ENCODE measurements around the gene HABP2.

The HABP2 gene

GRCh38 chr10:113578773-113579172 lies 25.9 kb downstream of the HABP2 start:
- Histone ChIP-seq H3K27ac (no peak overlapping the region), H4K20me1 (ENCODE audit: insufficient read depth) (no peaks in the 10 kb centered on the region), H2AFZ (ENCODE audit: low read depth) (no peak overlapping the region), H3K27me3 (ENCODE audit: insufficient read depth, low read depth) (no peaks in the 10 kb centered on the region), H3K36me3 (ENCODE audit: insufficient read depth) (no peaks in the 10 kb centered on the region), H3K4me2 (no peak overlapping the region), H3K4me3 (IDR thresholded peaks at IDR 0.05; ENCODE audit: insufficient read depth, low read depth, low read length) (no peak overlapping the region), H3K79me2 (ENCODE audit: insufficient read depth, low read depth) (no peaks in the 10 kb centered on the region), H3K9ac (no peak overlapping the region), H3K4me1 (ENCODE audit: low read depth, poor library complexity, severe bottlenecking) (no peaks in the 10 kb centered on the region)
- no peak for TF ChIP-seq CTCF (conservative IDR thresholded peaks at IDR 0.05; ENCODE audit: low read depth, low read length)

GRCh38 chr10:113581092-113581491 lies 28.2 kb downstream of the HABP2 start:
- Histone ChIP-seq H3K4me3 (IDR thresholded peaks at IDR 0.05; ENCODE audit: insufficient read depth, low read depth, low read length) (no peak overlapping the region), H3K27ac (no peak overlapping the region), H3K4me2 (no peak overlapping the region), H4K20me1 (ENCODE audit: insufficient read depth) (no peaks in the 10 kb centered on the region), H3K79me2 (ENCODE audit: insufficient read depth, low read depth) (no peaks in the 10 kb centered on the region), H3K36me3 (ENCODE audit: insufficient read depth) (no peaks in the 10 kb centered on the region), H3K27me3 (ENCODE audit: insufficient read depth, low read depth) (no peaks in the 10 kb centered on the region), H3K9ac (no peak overlapping the region), H2AFZ (ENCODE audit: low read depth) (no peak overlapping the region), H3K4me1 (ENCODE audit: low read depth, poor library complexity, severe bottlenecking) (peaks cover 5% of the 10 kb centered on the region)
- TF ChIP-seq CTCF (conservative IDR thresholded peaks at IDR 0.05; ENCODE audit: low read depth, low read length), result no peak

GRCh38 chr10:113583571-113583970 lies 30.7 kb downstream of the HABP2 start:
- H3K27me3 ChIP-seq (ENCODE audit: insufficient read depth, low read depth), result no peaks in the 10 kb centered on the region
- no peak for TF ChIP-seq CTCF (conservative IDR thresholded peaks at IDR 0.05; ENCODE audit: low read depth, low read length)
- no peaks in the 10 kb centered on the region for H3K36me3 ChIP-seq (ENCODE audit: insufficient read depth)

GRCh38 chr10:113585949-113586348 lies 33.1 kb downstream of the HABP2 start:
- no peak overlapping the region for H3K4me2 ChIP-seq
- H3K9ac ChIP-seq, result no peak overlapping the region
- no peak for TF ChIP-seq CTCF (conservative IDR thresholded peaks at IDR 0.05; ENCODE audit: low read depth, low read length)
- no peak overlapping the region for H2AFZ ChIP-seq (ENCODE audit: low read depth)
- no peaks in the 10 kb centered on the region for H4K20me1 ChIP-seq (ENCODE audit: insufficient read depth)
- no peak overlapping the region for H3K4me3 ChIP-seq (IDR thresholded peaks at IDR 0.05; ENCODE audit: insufficient read depth, low read depth, low read length)
- H3K4me1 ChIP-seq (ENCODE audit: low read depth, poor library complexity, severe bottlenecking), result peaks cover 10% of the 10 kb centered on the region
- H3K79me2 ChIP-seq (ENCODE audit: insufficient read depth, low read depth), result no peaks in the 10 kb centered on the region
- H3K27me3 ChIP-seq (ENCODE audit: insufficient read depth, low read depth), result no peaks in the 10 kb centered on the region
- no peaks in the 10 kb centered on the region for H3K36me3 ChIP-seq (ENCODE audit: insufficient read depth)
- no peak overlapping the region for H3K27ac ChIP-seq

More at GRCh38 chr10:113583571-113583970, 30.7 kb downstream of the HABP2 start:
- Histone ChIP-seq H3K4me2 (no peak overlapping the region), H3K79me2 (ENCODE audit: insufficient read depth, low read depth) (no peaks in the 10 kb centered on the region), H3K4me1 (ENCODE audit: low read depth, poor library complexity, severe bottlenecking) (peaks cover 10% of the 10 kb centered on the region), H2AFZ (ENCODE audit: low read depth) (no peak overlapping the region), H3K9ac (no peak overlapping the region), H4K20me1 (ENCODE audit: insufficient read depth) (no peaks in the 10 kb centered on the region), H3K27ac (no peak overlapping the region), H3K4me3 (IDR thresholded peaks at IDR 0.05; ENCODE audit: insufficient read depth, low read depth, low read length) (no peak overlapping the region)
